HG03571 (cell line): ENCODE measurements around the gene DDX31.
"Not testable (repeated sequence)": the region's sequence is repeated elsewhere in the genome, so short reads cannot be mapped to it uniquely, and the experiment has no call there.

Experiments used
- ATAC-seq: cut with Tn5 transposase; IDR thresholded peaks from one replicate; pipeline ENCODE4 v1.9.1; 2021; ENCODE audit not compliant: unreplicated experiment

DDX31 gene

DNA sequence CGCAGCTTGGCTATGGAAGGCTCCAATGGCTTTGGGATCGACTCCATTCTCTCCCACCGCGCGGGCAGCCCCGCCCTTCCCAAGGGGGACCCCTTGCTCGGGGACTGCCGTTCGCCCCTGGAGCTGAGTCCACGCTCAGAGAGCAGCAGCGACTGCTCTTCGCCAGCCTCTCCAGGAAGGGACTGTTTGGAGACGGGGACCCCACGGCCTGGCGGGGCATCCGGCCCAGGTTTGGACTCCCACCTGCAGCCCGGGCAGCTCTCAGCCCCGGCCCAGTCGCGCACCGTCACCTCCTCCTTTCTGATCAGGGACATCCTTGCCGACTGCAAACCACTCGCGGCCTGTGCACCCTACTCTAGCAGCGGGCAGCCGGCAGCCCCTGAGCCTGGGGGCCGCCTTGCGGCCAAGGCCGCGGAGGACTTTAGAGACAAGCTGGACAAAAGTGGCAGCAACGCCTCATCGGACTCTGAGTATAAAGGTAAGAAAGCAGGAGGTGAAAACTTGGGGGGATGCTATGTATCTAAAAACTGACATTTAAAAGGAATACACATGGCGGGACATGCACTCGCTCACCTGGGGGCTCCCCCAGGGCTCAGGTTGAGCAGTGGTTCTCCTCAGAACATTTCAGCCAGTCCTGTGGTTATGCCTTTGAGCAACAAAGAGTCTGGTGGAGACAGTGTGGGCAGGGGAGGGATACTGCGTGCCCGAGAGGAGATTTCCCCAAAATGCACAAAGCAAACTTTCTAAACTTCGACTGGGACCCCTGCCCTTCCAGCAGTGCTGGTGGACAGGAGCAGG, 86.8 kb downstream of the DDX31 start:
- no peak for ATAC-seq

DNA sequence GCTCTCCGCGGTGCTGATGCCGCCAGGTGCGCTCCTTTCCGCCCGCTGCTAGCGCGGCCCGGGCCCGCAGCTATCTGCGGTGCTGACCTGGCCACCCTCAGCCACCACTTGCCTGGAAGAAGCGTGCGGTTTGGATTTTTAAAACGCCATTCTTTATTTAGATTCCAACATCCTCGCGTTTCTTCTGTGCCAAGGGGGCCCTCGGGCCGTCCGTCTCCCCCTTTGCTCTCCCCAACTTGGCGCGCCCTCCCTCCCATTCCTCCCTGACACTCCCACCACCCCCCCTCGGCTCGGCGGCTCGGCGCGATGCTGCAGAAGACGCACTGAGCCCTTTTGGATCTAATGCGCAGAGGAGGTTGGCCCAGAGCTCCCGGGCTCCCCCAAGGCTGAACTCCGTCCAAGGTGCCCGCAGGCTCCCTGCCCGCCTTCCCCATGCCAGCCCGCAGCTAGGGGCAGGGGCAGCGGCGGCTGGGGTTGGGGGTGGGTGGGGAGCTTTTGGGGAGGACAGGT, 87.5 kb downstream of the DDX31 start, which contains the start of gene BARHL1:
Gene BARHL1, plus strand, starts transcription at position 331 of the 510 bp plus-strand sequence. CDS start 192 bp downstream, outside the sequence.
- no peak for ATAC-seq

DNA sequence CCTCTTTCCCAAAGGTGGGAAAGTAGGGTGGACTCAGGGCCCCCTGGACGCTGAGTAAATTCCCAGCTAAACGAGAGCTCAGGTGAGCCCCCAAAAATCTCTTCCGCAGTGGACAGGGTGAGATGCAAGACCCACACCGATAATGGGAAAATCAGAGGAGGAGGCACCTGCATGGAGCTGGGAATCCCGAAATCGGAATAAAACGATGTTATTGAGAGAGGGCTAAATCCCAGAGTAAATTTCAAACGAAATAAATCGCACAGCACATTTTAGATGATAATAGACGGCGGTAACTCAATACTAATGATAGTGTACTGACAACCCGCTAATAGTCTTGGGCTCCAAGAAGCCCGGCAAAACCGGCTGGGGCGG, 90.4 kb downstream of the DDX31 start:
- ATAC-seq, result no peak

DNA sequence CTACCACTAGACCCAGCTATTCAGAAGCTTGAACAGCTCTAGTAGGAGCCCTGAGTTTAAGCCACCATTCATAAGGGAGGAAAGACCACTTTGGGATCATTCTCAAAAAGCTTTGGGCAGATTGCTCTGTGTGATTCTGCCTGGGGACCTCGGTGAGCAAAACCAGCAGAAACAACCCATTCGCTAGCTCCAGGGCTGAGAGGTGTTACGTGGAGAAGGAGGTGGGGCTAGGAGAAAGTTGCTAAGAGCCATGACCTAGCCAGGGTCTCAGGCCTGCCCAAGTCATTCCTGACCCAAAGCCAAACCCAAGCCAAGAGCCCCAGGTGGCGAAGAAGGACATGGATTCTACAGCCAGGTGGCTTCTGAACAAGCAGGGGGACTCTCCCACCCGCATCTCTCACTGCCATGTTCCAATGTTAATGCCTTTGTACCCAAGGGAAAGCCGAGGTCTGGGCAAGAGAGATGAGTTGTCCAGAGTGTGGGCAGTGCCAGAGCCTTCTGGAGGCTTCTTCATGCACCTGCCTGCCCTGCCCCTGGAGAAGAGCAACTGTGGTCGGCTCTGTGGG, 91.3 kb downstream of the DDX31 start:
- no peak for ATAC-seq

DNA sequence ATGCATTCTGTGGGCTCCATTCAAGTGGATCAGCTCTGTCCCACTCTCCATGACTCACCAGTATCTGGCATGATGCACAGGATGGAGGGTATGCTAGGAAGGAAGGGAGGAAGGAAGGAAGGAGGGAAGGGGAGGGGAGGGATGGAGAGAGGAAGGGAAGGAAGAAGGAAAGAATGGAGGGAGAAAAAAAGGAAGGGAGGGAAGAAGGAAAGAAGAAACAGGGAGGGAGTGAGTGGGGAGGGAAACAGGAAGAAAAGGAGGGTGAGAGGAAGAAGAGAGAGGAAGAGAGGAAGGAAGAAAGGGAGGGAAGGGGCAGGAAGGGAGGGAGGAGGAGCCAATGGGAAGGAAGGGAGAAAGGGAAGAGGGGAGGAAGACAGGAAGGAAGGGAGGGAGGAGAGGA, 92.7 kb downstream of the DDX31 start:
- ATAC-seq, result no peak

DNA sequence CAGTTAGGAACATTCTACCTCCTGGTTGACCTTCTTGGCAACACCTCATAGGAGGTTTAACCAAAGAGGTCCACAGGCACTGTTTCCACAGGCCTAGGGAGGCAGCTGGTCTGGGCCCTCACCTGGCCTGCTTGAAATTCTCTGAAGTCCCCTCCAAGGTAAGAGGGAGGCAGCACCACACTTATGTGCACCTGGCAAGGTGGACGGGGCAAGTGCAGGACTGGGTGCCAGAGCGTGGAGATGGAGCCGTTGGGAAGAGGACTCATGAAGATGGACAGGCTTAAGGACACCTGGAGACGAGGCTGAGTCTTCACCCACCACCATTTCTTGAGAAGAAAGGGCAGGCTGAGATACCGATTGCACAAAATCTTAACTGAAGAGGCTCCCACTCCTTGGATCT, 94.0 kb downstream of the DDX31 start:
- no peak for ATAC-seq

DNA sequence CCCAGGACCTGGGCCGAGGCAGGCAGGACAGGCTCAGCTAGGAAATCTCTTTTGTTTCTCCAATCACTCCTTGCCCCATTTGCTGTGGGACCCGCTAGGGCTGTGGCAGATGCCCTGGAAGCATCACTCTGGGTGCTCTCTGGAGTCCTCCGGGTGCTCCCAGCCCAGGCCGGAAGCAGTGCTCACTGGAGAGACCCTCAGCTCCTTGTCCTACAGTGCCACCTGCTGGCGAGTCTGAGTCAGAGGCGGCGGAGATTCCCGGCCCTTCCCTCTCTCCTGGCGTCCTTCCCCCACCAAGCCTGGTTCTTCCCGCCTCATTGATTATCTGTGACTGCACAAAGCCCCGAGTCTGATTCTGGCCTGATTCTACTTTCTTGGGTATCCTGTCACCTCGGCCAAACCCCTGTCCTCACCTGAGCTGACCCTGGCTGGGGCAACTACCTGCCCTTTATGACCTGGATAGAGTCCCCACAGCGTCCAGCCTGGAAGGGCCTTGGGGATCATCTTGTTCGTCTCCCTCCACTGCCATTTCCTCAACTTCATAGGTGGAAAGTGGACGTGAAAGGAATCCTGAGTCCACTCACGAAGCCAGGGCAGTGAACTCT, 94.7 kb downstream of the DDX31 start:
- no peak for ATAC-seq

DNA sequence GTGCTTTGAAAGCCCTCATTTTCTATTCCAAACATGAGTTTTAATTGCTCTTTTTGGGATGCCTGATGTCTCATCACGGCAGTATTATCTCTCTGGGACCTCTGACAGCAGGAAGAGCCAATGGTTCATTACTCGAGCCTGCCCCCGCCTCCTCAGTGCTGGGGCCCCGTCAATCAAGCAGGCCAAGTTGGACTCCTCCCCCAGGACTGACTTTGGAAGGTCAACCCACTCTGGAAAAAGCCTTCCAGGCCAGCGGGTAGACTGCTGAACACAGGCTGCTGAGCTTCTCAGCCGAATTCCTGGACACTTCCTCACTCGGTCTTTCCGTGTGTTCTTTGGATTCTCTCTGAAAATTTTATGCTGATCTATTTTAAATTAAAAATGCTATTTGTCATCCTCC, 96.9 kb downstream of the DDX31 start:
- ATAC-seq, result no peak

DNA sequence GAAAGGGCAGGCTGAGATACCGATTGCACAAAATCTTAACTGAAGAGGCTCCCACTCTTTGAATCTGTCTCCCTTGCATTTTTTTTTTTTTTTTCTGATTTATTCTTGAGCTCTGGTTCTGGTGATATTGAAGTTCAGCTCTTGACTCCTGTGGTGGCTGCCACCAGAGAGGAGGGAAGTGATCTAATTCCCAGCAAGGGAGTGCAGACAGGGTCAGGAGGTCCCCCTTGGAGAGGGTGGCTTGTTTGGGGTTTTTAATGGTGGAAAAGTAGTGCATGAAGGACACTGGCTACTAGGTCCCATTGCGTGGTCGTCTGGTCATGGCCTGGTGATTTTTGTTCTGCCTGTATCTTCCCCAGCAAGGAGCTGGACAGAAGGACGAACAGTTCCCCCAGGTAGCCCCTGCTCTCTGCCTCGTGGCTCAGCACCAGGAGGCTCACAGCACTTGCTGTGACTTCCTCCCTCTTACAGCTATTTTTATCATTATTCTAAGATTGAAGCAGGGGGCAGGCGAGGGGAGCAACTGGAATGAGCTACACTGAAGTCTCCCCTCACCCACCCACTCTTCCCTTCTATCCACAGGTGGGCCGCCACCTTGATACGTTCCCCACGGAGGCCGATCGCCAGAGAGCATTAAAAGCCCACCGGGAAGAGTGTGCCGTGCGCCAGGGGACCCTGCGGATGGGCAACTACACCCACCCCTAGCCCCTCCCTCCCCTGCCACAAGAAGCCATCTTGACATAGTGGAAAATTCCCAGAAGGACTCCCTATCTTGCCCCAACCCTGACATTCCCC, 97.8 kb downstream of the DDX31 start:
- ATAC-seq, result no peak

DNA sequence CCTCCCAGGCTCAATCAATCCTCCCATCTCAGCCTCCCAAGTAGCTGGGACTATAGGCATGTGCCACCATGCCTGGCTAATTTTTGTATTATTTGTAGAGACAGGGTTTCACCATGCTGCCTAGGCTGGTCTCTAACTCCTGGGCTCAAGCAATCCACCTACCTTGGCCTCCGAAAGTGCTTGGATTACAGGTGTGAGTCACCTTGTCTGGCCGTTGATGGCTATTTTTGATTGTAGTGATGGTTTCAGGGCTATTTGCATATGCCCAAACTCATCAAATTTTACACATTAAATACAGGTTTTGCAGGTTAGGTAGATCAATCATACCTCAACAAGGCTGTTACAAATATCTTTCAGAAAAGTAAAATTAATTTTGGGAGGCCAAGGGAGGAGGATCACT, 101.0 kb downstream of the DDX31 start:
- ATAC-seq, result not testable (repeated sequence)

DNA sequence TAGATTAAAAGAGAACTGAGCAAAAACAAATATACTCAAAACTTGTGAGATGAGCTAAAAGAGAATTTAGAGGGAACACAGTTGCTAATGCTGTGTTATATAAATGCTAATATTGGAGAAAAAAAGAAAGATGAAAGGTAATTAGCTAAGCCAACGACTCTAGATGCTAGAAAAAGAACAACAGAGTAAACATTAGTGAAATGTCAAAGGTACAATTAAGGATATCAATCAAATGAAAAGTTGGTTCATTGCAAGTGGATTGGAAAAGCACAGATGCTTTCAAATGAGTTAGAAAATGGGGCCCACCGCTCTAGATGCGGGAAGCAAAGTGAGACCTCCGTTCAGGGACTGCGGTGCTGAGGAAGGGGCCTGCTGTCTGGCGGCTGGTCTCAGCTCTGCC, 105.3 kb downstream of the DDX31 start:
- no peak for ATAC-seq

DNA sequence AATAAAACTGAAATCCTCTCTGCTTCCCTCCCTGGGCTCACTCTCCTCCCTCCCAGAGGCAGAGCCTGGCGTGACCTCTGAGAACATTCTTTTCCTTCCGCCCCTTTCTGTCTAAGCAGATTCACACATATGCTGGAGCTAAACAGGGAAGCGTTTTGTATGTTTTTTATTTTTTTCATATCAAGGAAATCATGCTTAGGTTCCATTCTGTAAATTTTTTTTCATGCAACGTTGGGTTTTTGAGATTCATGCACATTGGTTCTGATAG, 107.5 kb downstream of the DDX31 start:
- ATAC-seq, result no peak

DNA sequence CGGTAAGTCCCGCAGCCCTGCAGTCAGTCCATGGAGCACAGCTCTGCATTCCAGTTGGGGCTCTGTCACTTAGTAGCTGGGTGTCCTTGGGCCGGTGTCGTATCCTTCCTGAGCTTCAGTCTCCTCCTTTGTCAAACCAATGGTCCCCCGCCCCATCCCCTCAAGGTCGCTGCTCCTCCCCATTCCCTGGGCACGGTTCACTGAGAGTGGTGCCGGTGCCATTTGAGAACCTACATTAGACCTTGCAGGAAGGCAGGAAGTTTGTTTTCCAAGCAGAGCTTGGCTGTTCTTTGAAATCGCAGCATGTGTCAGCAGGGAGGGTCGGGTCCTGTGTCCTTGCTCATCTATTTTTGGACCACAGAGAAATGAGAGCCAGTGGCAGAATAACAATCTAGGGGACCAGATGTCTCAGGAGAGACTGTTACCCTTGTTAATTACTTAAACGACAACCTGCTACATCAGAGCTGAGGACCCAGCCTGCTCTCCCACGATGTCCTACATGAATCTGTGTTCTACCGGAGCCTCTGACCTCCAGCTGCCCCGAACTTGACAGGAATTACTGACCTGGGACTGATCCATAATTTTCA, 109.1 kb downstream of the DDX31 start:
- no peak for ATAC-seq

DNA sequence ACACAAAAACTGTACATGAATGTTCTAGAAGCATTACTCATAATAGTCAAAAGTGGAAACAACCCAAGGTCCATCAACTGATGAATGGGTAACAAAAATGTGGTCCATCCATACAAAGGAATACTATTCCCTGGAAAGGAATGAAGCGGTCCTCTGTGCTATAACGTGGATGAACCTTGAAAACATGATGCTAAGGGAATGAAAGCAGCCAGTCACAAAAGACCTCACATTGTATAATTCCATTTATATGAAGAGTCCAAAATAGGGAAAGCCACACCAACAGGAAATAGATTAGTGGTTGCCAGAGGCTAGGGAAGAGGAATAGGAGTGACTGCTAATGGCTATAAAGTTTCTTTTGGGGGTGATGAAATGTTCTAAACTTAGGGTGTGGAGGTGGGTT, 110.1 kb downstream of the DDX31 start:
- no peak for ATAC-seq

DNA sequence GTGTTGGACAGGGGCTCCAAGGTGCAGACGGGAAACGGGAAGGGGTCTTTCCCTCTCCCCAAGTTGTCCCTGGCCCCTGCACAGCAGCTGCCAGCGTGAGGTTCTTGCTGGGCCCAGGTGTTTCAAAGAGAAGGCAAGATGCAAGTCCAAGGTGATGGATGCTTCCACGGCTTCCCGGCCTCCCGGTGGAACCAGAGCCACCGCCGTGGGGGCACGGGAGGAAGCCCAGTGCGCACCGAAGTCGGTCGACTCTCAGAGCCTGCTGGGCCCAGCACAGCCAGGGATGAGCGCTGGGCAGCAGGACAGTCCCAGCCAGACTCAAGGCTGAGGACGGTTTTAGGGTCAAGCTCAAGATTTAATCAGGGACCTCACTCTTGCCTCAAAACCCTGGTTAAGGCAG, 112.6 kb downstream of the DDX31 start:
- no peak for ATAC-seq

DNA sequence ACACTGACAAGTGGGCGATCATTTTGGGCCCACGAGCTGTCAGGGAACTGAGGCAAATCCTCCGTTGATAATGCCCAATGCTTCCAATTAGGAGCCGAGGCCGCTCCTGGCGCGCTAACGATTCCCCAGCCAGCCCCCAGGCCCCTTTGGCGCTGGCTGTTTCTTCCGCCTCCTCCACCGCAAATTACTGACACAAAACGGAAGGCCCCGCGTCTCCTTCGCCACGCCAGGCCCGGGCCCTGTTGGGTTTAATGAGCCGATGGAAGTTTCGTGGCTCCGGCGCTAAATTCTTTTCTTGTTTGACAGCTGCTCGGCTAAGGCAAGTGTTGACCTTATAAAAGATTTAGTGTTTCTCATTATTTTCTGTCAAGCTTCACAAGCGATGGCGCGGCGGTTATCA, 113.1 kb downstream of the DDX31 start:
- no peak for ATAC-seq

DNA sequence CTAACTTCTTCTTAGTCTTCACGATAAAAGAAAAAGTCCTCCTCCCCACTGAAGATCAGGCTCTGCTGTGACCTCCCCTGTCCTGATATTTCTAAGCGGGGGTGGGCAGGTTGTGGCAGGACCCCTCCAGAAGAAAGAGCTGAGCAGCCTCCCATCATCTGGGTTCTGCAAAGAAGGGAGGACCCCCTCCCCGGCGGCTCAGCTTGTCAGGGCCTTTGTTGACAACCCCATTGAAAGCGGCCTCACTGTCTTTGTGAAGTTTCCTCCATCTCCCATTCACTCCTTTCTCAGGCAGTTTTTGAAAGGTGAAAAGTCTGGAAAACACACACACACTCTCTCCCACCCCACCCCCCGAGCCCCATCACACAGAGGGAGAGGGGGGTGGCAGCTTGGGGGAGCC, 113.5 kb downstream of the DDX31 start:
- no peak for ATAC-seq

DNA sequence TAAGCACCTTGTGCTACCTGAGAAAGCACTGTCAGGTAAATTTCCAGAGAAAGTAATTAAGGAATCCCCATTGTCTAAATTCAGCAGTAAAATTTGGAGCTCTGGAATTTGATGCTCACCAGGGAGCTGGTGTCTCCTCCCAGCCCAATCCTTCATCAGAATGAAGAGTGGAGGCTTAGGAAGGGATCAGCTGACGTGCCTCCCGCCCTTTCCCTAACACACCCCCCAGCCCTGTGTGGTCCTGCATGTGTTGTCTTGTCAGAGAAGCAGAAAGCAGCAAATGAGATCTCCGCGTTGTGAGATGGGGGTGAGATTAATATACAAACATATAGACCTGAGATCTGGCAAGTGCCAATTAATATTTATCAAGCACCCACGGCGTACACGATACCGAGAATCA, 114.3 kb downstream of the DDX31 start:
- ATAC-seq, result no peak

DNA sequence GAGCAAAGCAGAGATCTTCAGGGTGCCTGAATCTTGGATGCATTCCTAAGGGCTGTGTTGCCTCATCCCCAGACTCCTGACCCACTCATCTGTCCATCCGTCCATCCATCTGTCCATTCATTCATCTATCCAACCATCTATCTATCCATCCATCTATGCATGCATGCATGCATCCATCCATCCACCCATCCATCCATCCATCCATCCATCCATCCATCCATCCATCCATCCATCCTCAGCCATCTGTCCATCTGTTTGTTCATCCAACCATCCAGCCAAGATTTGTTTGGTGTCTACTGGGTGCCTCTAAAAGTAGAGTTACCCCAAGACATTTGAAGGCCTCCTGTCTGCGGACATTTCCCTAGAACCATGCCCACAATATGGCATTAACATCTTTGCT, 115.0 kb downstream of the DDX31 start:
- no peak for ATAC-seq

DNA sequence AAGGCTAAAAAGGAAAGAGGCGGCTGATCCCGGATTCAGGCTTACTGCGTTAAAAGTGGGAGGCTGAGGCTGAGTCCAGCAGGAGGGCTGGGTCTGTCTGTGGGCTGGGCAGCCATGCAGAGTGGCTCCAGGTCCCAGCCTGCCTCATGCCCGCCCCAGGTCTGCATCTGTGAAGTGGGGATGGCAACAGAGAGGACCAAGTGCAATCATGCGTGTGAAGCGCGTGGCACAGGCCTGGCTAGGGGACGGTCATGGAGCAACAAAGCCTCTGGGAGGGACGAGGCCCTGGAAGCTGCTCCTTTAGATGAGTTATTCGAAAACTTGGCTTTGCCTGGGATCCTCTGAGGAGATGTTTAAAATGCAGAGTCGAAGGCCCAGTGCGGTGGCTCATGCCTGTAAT, 117.7 kb downstream of the DDX31 start:
- ATAC-seq, result no peak

DNA sequence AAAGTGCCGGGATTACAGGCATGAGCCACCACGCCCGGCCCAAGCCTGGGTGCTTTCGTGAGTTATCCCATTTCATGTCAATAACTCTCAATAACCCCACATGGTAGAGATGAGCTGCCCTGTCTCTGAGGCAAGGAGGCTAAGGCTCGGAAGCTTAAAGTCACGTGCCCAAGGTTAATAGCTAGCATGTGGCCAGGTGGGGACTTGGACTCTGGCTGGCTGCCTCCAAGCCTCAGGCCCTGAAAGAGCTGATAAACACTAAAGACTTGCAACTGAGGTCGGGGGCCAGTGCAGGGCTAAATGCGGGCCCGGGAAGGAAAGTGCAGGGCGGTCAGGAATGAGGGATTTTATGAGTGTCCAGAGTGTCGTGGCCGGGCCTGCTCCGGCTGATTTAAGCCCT, 118.2 kb downstream of the DDX31 start:
- no peak for ATAC-seq
